ENCODE results near the gene OR10K1.

- TF ChIP-seq, protein P1, sequence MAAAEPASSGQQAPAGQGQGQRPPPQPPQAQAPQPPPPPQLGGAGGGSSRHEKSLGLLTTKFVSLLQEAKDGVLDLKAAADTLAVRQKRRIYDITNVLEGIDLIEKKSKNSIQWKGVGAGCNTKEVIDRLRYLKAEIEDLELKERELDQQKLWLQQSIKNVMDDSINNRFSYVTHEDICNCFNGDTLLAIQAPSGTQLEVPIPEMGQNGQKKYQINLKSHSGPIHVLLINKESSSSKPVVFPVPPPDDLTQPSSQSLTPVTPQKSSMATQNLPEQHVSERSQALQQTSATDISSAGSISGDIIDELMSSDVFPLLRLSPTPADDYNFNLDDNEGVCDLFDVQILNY (CRISPR knock-in tag; IDR thresholded peaks at IDR 0.05), result no peak
- TF ChIP-seq ZNF431 (CRISPR knock-in tag; IDR thresholded peaks at IDR 0.05) (no peak), CTCF (IDR thresholded peaks at IDR 0.05 in 2 of 3, conservative IDR thresholded peaks at IDR 0.05 in 1 of 3; ENCODE audit: insufficient read depth in 2 of 3, low read depth in 1 of 3, low read length in 3 of 3) (no peak), SMAD3 (CRISPR knock-in tag; conservative IDR thresholded peaks at IDR 0.05) (no peak), GABPA (tag; conservative IDR thresholded peaks at IDR 0.05; ENCODE audit: low read depth) (no peak), NR2C2 (CRISPR knock-in tag; IDR thresholded peaks at IDR 0.05) (no peak), NR2C2 (tag; IDR thresholded peaks at IDR 0.05) (no peak), ZNF217 (CRISPR knock-in tag; IDR thresholded peaks at IDR 0.05) (no peak), REST (IDR thresholded peaks at IDR 0.05; ENCODE audit: borderline replicate concordance) (no peak), REST (CRISPR knock-in tag; IDR thresholded peaks at IDR 0.05; ENCODE audit: low read depth) (no peak), CHD4 (IDR thresholded peaks at IDR 0.05; ENCODE audit: insufficient read depth, insufficient replicate concordance, low read depth, low read length, poor library complexity, severe bottlenecking) (no peak)
These were observed 35.5 kb upstream of the OR10K1 start, which contains the start of gene OR10K2 for GRCh38 chr1:158426137-158426536.

All from K562 (cell line).